Stimulated activated CD4-positive, alpha-beta T cell treated with anti-CD3 and anti-CD28 coated beads, Interleukin-4, amount 100 ng/mL, for 24 hours (primary cell): Measurements from ENCODE around the gene THPO.

Source experiments
- DNase-seq: peaks from one replicate; pipeline ENCODE4 v3.0.0-alpha.2; 2020

THPO gene

GRCh38 chr3:184361932-184362667, 15.9 kb downstream of the THPO start:
- peak; percentile 48 for DNase-seq

GRCh38 chr3:184361532-184361931, 16.5 kb downstream of the THPO start, which contains the start of the genes CLCN2 and POLR2H:
TSS of gene CLCN2 (minus strand) at chr3:184361605. CDS start at chr3:184361479, 126 bp downstream.
TSS of gene POLR2H (plus strand) at chr3:184361710. CDS start at chr3:184363493, 1,783 bp downstream.
- DNase-seq = peak; percentile 32

DNA sequence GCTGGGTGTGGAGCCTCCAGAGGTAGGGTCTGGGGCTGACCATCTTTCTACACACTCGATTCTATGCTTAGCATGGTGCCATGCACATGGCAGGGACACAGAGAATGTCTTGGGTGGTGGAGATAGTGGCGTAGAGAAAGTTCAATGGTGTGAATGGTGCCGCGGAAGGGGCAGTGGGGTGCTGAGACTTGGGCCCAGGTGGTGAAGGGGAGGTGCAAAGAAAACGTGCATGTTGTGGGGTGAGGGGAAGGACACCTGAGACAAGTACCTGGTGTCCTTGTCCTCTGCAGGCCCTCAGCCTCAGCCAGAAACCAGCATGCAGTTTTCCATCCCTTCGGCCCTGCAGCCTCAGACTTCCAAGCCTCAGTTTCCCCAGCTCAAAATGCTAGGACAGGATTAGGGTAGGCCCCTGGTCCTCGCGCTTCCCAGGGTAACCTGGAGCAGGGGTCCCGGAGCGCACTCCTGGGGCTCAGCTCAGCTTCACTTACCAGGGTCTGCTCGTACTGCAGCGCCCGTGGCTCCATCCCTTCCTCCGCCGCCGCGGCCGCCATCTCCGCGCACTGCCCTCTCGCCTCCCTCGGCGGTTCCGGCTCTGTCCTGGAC, 17.0 kb downstream of the THPO start:
- no peak for DNase-seq

- no peak for DNase-seq
Observed at GRCh38 chr3:184360070-184360928, 17.7 kb downstream of the THPO start.

DNA sequence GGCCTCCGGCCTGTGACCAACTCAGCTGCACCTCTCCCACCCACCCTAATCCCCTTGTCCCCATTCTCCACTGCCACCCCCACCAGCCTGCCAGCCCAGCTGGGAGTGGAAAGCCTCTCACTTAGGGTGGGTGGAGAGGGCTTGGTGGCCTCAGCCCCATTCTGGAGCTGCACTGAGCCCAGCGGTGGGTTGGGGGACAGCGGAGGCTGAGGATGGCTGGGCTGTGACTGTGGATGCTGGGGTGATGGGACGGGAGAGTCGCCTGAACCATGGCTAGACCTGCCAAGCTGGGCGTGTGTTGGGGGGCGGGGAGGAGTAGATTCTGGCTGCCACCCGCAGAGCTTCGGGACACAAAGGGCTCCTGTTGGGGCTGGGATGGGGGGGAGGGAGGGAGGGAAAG, 18.4 kb downstream of the THPO start:
- DNase-seq = no peak

DNA sequence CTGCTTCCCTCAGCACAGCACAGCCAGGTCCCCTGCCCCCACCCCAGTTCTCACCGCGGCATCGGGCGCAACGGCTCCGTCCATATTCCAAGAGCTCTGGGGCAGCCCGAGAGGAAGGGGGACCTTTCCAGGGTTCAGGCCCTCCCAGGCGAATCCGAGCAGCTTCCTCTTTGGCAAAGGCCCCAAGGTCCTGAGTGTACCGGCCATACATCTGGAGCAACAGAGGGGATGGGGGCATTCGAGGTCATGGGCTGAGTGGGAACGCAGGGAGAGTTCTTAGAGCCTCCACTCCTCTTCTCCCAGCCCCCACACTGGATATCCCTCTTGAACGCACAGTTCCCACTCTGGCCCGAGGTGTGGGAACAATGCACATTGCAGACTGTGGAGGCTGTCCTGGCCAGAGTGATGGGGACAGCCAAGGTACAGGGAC, 19.1 kb downstream of the THPO start:
- no peak for DNase-seq

- no peak for DNase-seq
Observed at GRCh38 chr3:184358124-184358767, 19.8 kb downstream of the THPO start.

DNA sequence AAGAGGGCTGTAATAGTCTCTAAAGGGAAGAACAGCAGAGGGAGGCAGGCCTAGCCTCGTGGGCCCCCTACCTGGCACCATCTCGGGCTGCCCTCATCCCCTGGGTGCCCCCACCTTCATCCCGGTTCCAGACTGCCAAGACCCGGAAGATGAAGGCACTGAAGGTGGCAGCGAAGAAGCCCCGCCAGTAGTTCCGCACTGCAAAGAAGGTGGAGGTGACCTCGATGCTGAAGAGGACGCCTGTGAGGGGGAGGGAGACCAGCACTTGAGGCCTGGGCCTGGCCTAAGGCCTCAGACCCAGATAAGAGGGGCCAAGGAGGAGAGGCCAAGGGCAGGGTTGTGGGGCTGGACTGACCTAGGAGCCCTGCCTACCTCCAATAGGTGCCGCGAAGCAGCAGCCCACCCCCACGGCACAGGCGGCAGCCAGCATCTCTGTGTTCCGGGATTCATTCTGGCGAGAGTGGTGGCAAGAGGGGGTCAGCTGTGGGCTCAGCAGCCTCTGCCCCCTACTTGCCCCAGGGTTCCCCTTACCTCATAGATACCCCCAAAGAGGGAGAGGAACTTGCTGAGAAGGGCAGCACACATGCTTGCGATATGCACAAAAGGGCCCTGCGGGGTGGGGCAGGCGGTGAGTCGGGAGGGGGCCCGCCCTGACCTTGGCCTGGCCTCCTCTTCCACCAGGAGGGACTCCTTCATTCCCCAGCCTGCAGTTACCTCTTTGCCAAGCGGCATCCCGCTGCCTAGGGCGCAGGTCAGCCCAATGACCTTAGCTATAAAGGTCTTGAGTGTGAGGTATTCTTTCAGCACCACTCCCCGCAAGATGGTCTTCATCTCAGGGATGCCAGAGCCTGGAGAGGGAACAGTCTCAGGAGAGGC, 20.5 kb downstream of the THPO start:
- no peak for DNase-seq

DNA sequence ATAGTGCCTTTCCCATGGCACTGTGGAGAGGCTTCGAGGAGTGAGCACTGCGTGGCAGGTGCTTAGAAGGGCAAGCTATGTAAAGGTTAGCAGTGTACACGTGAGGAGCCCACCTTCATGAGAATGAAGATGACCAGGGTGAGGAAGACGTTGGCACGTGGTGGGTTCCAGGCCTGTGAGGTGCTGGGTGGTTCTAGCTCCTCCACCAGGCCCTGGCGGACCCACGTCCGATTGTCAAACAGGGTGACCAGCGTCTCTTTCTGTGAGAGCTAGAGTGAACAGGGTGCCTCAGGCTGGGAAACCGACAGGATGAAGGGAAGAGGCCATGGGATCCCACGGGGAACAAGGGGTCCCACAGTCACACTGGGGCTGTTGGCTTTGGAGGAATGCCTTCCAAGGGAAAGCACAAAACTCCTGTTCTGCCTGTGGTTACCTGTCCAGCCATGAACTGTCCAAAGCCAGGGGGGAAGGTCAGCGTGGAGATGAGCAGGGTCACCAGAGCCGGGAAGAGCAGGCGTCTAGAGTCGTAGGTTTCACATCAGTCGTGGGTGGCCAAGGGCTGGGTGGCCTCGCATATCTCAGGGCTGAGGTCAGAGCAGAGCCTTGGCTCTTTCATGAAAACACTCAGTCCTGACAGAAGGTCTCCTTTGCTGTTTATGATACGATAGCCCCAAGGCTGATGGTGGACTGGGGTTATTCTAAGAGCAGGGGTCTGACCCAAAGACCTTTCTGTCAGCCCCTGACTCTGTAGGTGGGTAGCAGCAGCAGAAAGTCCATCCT, 22.6 kb downstream of the THPO start:
- no peak for DNase-seq

- no peak for DNase-seq
Observed at GRCh38 chr3:184354754-184355153, 23.3 kb downstream of the THPO start.

DNA sequence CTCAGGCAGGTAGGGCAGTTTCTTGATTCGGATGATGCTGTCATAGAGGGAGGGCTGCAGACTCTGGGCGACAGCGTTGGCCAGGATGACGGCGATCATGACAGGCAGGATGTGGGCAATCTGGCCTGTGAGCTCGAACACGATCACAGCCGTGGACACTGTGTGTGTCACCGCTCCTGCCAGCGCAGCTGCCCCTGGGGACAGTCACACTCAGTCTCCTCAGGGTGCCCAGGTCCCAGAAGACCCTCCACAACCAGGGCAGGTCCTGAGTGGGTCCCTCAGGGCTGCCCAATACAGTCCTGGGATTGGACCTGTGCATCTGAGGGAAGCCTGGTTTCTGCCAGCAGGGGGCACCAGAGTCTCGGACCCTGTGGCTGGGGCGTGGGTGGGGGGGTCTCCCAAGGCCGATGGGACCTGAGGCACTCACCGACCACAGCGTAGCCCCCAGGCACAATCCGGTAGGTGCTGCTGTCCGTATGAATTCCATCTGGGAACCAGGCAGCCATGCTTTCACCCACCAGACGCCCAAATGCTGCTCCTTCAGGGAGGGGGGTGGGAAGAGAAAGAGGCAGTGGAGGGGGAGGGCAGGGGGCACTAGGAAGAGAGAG, 23.8 kb downstream of the THPO start:
- peak; percentile 71 for DNase-seq

GRCh38 chr3:184353546-184353941, 24.5 kb downstream of the THPO start:
- DNase-seq = no peak

GRCh38 chr3:184352897-184353545, 25.0 kb downstream of the THPO start:
- DNase-seq = no peak

DNA sequence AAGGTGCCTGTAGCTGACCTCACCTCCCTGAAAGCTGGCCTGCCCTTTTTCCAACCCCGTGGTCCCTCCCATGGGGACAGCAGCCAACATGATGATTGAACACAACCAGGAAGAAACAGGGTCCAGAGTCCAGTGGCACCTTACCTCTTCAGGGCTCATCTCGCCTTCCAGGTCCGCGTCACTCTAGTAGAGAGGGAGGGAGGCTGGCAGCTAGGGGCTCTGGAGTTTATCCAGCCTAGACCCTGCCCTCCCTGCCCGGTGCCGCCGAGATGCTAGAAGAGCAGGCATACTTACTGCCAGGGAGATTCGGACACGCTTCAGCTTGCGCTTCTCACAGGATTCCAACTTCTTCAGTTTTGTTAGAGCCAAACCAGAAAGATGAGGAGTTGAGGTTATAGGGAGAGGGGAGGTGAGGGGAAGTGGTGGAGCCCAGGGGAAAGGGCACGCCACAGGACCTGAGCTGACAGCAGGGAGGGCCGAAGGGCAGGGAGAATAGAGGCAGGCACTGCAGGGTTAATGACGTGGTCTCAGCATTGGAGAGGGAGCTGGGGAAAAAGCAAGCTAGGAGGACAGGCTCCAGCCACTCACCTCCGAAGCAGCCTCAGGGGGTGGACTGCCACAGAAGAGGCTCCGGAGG, 25.7 kb downstream of the THPO start:
- no peak for DNase-seq

DNA sequence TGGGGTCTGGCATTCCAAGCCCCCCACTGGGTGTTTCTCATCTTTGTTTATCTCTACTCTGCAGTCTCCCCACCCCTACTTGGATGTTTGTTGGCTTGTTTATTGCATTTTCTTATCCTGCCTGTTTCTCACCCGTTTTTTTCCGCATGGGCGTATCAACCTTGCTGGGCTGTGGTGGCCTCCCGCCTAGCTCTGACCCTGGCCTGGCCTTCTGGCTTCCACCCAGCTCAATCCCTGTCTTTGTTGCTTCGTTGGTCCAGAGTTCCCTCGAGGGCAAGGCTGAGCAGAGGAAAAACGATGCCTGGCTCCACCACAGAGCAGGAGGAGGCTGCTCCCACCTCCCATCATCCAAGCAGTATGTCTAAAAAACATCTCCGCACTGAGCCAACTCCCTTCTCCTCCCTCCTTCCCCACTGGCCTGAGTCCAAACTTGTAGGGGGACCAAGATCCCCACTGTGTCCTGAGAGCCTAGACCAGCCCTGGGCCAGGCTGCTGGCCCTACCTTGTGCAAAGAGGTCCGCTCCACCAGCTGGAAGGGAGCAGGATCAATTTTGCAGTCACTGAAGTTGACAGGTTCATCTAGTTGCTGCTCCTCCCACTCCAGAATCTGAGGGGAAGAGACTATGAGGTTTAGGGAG, 26.4 kb downstream of the THPO start:
- DNase-seq = no peak

DNA sequence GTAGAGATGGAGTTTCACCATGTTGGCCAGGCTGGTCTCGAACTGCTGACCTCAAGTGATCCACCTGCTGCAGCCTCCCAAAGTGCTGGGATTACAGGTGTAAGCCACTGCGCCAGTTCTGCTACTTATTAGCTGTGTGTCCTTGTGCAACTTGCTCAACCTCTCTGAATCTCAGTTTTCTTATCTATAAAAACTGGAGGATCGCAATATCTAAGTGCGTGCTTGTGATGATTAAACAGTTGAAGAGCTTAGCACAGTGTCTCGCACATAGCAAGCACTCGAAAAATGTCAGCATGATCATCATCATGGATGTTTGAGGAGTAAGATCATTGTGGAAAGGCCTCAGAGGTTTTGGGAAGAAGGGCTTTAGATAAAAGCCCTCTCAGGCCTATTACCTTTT, 27.4 kb downstream of the THPO start:
- DNase-seq = no peak

DNA sequence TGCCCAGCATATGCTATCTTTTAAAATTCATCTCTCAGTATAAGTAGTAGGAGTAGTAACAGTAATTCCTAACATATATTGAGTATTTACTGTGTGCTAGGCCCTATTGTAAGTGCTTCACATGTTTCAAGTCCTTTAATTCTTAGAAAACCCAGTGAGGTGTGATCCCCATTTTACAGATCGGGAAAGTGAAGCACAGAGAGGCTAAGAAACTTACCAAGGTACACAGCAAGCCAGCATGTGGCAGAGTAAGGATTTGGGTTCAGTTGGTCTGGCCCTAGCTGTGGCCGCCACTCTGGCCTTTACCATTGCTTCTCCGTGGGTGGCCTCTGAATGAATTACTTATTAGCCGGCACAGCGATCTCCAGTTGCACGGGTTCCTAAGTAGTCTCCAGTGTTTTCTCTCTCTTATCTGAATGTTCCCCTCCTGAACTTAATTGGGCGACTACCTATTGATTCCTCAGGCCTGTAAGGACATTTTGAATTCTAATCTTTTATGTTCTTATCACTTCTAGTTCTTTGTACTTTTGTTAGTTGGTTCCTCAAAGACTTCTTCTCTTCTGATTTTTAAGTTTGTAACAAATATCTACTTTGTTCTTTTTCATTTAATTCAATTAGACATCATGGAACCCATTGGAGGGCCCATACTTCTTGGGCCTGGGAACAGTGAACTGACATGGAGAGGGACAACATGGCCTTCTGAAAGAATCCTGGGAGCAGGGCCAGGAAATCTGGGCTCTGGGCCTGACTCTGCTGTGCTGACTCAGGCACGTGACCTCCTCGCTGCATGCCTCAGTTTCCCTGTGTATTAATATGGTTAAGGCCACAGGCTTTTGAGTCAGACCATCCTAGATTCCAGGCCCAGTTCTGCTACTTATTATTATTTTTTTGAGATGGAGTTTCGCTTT, 28.2 kb downstream of the THPO start:
- no peak for DNase-seq

GRCh38 chr3:184348057-184348382, 30.0 kb downstream of the THPO start:
- no peak for DNase-seq
